Stimulated activated CD8-positive, alpha-beta memory T cell treated with anti-CD3 and anti-CD28 coated beads, Interleukin-7, amount 100 ng/mL, for 48 hours (primary cell): ENCODE measurements around the gene EVI2B.
"Not testable (repeated sequence)": the region's sequence is repeated elsewhere in the genome, so short reads cannot be mapped to it uniquely, and the experiment has no call there.

Experiments used
- DNase-seq, 2 donors: peaks; one replicate each; pipeline ENCODE4 v3.0.0-alpha.2; 2020; ENCODE audit warnings: low read depth in 1 of 2; ENCODE audit errors: extremely low read depth in 1 of 2

The EVI2B gene

DNA sequence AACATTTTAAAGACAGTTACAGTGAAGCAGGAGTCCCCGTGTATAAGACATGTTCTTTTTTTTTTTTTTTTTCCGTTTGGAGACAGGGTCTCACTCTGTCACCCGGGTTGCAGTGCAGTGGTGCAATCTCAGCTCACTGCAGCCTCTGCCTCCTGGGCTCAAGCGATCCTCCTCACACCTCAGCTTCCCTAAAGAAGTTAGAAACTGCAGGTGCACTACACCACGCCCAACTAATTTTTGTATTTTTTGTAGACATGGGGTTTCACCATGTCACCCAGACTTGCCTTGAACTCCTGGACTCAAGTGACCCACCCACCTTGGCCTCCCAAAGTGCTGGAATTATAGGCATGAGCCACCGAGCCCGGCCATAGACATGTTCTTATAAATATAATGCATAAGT, 3.0 kb downstream of the EVI2B start:
- no peak for DNase-seq

DNA sequence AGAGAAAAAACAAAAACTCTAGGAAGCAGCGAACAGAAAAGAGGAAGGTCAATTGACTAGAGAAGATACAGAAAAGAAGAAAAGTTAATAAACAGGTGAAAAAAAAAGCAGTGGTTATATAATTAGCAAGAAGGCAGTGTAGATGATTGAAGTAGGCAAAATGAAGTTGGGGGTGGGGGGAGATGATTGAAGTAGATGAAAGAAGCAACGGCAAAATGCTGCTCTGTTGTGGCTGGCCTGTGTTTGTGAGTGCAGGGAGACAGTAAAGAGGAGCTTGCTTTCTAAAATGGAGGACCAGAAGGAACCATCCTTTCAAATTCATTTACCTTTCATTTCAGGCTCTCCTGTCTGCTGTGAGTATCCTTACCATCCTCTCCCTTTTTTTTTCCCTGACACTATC, 3.6 kb downstream of the EVI2B start:
- no peak for DNase-seq

DNA sequence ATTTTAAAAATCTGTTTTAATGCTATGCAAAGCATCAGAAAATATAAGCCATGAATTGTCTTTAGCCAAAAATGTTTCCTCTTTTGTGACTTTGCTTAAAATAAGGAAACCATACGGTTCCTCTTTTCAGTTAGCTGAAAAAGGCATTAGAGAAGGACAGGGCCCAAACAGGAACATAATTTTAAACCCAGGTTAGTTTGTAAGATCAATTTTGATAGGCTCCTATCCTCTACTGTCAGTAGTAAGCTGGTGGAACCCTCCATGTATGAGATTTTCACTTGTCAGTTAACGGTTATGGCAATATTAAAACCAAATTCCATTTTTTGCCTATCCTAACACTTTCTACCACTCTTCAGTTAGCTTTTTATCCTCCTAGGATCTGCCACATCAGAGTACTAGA, 4.3 kb downstream of the EVI2B start:
- no peak for DNase-seq

DNA sequence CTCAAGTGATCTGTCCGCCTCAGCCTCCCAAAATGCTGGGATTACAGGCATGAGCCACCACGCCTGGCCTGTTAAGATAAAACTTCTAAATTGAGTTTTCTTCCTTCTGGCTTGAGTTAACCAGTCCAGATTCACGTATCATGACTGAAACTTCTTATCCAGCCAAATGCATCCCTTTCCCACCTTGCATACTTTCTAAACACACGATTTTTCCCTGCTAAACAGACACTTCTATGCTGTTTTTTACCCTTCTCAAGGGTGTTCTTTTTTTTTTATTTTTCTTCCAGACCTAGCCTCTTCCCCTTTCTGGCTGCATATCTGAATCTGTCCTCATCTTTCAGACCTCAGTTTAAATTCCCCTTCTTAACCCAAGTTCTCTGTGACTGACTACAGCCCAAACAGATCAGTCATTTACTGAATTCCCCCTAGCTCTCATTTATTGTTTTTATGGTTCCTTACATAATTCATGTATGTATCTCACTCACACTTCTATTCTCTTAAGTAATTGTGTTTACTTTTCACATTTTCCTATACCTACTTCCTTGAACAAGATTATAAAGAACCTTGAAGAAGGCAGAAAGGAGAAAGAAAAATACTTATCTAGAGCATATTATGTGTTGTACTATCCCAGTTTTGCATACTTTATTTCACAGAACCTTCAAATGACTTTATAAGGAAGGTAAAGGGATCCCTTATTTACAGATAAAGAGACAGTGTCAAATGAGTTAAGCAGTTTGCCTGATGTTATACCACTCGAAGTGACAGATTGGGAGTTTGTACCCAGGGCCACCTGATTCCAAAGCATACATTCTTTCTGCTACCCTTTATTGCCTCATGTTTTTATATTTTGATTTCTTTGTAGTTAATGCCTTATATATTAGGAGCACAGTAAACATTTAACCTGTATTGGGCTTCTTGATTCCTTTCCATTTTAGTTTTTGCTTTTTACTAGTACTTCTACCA, 5.2 kb downstream of the EVI2B start:
- DNase-seq: no peak

DNA sequence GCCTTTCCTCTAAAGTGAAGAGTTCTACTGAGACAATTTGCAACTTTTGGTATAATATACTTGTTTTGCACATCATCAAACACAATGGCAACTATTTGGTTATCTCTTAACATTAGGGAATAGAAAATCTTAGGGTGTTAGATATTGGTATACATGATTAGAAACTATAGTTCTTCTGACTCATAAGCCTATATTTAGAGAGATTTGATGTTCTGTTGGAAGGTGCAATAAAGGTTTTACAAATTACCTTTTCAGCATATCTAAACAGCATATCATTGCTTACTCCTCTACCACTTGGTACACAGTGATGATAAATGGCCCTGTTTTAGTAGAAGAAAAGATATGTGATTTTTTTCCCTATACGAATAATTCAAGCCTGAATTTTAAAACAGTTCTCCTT, 6.2 kb downstream of the EVI2B start:
- DNase-seq: no peak

DNA sequence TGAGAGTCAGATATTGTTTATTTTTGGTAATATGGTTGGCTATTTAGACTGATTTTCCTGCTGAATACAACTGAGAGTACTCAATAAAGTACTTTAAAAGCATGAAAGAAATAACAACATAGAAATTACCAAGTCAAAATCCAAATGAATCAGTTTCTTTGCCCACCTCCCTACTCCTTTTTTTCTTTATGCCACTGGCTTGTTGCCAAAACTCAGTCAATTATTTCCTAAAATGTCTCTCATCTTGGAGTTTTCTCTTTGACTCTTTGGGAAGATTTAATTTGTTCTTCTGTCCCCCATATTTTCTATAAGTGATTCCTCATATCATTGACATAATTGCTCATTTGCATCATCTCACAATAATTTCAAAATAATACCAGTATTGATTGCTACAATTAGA, 14.2 kb downstream of the EVI2B start:
- DNase-seq: no peak

DNA sequence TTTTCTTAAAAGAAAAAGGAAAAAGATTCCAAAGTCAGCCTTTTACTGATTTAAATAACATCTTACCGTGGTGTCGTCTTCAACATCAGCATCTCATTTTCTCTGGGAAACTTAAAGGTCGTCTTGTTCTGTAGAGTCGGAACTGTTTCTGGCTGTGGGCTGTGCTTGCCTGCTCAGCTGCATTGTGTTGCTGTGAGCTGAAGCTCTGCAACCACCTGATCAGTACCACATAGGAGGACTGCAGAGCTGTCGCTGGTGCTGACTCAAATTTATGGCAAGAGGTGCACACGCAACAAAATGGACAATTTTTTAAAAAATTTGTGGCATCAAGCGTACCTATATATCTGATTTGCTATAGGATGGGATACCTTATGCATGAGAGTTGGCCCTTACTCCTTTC, 16.8 kb downstream of the EVI2B start, which contains the start of gene OMG:
Gene OMG, minus strand, starts transcription at position 150 of the 400 bp plus-strand sequence. CDS start 908 bp downstream, outside the sequence.
- no peak for DNase-seq

DNA sequence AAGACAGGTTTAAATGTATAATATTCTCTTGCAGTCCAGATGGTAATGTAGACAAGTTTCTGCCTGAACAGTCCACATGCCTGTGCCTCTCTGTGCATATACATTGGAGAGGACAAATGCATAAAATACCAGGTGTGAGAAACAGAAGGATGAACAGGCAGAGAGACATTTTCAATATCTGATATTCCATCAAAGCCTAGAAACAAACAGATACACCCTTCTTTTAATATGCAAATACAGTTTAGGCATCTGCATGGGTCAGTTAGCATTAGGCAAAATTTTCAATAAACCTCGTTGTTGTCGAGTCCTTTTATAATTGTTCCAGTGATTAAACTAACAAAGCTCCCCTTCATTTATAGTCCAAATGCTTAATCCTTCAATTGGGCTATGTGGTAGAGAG, 17.7 kb downstream of the EVI2B start:
- no peak for DNase-seq

DNA sequence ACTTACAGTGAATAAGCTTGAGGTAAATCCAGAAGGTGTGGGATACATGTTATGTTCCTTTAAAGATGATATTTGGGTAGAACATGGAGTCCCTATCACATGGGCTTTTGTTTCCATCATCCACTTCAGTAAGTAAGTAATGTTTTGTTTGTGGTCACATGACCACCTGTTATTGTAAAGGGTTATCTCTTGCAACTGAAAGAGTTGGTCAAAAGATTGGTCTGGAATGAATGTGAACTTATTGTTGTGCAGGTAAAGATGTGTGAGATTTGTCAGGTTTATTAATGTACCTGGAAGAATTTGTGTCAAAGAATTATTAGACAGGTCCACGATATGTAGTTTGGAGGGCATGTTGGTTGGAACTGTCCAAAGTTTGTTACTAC, 18.4 kb downstream of the EVI2B start:
- DNase-seq: no peak

DNA sequence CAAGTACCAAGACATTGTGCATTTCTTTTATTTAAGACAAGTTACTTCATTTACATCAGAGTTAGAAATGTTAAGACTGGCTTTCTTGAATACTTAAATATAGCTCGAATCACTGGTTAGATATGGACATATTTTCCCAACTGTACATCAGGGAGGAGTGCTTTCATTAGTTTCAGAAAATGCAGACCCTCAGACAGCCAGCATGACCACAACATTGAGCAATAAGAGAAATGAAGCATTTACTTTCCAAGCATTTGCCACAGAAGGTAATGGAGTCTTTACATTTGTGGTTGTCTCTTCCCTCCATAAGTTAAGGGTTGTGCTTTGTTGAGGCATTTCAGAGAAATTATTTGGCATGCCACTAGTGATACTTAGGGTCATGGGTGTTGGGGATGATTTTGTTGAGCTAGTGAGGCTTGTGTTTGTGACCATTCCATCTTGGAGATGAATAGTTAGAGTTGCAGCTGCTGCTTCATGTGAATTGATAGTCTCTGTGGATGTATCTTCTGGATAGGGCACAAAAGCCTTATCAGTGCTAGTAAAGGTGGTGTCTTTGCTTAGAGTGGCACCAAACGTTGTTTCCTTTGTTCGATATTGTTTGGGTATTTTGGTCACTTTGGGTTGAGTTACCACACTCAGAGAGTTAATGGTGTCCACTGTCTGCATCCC, 18.9 kb downstream of the EVI2B start:
- DNase-seq: no peak

DNA sequence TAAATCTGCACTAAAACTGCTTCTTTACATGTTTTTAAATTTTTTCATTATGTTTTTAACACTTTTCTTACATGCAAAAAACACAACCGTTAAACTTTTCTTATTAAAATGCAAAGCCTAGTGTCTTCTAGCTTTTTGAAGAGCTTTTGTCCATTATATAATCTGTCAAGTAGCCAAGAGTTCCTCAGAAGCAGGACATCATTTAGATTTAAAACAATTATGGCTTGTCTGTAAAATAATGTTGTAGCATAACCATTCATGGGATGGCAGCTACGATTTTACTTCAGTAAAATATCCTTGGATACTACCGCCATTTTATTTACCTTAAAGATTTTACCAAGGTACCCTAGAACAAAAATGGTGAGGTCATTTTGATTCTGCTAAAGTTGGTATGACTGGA, 19.6 kb downstream of the EVI2B start:
- no peak for DNase-seq

DNA sequence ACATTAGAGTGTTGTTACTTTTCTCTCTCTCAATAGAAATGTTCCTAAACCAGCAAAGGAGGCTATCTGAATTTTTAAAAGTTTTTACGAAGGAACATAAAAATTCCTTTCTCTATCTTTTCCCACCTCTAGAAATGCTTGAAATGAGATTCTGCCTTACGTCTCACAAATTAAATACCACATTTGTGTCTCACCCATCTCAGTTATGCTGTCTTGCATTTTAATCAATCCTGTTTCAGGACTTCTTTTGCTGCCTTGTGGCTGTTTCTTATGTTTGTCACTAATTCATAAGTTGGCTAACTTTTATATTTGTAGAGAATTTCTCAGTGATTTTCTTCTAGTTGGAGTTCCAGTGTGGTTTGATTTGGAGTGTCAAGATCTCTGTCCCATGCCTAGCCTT, 20.3 kb downstream of the EVI2B start:
- DNase-seq: no peak

DNA sequence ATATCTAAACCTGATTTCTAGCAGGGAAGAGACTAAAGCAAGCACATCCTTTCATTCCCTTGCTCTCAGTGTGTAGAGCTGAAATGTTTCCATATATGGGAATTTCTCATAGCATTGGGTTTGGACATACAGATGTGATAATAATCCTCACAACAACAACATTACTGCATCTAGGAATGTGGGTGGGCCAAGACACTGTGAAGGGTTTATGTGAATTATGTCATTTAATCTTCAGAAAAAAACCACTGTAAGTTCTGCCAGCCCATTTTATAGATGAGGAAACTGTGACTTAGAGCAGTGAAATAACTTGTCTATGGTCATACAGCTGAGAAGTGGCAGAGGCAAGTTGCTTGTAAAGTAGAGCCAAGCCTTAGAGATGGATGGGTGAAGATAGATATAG, 22.0 kb downstream of the EVI2B start:
- DNase-seq: no peak

DNA sequence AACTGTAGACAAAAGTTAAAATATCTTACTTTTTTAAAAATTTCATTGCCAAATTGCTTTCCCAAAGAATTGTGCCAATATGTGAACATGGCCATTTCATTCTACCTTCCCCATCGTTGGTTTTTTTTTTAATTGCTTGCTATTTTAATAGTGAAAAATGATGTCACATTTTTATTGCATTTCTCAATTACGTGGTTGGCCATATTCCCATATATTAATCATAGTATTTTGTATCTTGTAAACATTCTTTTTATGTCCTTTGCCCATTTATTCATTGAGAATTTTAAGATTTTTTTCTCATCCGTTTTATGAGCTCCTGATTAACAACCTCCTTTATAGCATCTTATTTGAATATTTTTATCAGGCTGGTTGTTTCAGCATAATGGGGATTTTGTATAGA, 24.1 kb downstream of the EVI2B start:
- DNase-seq: no peak

DNA sequence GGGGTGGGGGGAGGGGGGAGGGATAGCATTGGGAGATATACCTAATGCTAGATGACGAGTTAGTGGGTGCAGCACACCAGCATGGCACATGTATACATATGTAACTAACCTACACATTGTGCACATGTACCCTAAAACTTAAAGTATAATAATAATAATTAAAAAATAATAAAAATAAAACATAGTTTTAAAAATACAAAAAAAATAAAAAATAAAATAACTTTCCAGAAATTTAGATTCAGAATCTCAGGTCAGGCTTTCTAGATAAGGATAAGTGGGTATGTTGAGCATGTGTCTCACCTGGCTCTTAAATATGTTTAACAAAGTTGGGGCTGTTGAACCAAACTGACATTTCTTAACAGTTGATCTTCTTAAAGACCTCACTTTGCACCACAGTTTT, 25.9 kb downstream of the EVI2B start:
- not testable (repeated sequence) for DNase-seq

DNA sequence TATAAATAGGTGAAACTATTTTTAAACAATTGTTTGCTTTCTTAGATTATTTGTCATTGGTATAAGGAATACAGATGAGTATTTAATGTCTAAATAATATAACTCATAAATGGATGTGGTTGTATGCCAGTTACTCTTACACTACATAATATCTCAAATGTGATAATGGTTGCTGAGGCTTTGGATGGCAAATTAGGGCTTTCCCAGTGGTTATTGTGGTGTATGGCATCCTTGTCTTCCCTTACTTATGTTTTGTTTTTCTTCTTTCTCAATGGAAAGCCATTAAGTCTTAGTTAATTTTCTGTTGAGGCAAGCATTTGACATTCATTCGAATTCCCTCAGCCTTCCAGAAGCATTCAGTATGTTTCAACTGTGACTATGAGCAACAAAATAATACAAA, 27.3 kb downstream of the EVI2B start:
- DNase-seq: no peak

DNA sequence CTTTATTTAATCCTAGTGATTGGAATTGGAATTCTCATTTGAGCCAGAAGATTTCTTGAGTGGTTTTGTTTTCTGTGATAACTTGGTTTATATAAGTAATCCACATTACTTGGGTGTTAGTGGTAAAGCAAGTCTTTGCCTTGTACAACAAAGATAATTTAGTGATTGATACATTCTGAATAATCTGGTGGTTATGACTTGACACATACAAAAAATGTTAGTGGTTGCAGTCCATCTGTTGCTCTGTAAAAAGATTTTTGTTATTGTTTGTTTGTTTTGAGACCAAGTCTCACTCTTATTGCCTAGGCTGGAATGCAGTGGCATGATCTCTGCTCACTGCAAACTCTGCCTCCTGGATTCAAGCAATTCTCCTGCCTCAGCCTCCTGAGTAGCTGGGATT, 30.0 kb downstream of the EVI2B start:
- DNase-seq: no peak

DNA sequence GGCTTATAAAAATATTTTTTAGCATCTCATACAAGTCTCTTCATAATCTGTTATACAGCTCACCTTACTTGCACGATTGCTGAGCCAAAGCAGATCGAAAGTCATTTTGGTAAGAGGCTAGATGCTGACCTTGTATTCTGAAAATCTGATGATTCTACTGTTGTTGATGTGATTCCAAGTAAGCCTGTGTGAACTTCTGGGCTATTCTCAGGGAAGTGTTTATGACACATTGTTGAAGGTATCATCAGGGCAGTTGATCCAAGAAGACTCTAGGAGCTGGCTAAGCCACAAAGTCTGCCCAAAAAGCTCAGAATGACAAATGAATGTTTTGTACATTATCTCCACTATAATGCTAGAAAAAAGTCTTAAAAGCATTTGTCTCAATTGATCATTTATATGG, 32.8 kb downstream of the EVI2B start:
- no peak for DNase-seq

DNA sequence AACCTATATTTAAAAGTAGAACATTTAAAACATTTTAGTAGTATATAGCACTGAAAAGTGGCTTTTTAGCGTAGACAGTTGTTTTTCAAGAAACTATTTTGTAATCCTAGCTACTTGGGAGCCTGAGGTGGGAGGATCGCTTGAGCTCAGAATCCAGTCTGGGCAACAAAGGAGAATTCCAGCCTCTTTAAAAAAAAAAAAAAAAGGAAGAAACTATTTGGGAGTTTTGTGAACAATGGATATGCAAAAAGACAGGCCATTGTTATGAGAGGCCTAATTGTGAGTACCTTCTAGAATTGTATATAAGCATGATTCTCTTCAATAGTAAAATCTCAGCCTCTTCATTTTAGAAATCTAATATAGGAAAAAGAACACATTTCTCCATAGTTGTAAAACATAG, 34.5 kb downstream of the EVI2B start:
- DNase-seq: no peak

DNA sequence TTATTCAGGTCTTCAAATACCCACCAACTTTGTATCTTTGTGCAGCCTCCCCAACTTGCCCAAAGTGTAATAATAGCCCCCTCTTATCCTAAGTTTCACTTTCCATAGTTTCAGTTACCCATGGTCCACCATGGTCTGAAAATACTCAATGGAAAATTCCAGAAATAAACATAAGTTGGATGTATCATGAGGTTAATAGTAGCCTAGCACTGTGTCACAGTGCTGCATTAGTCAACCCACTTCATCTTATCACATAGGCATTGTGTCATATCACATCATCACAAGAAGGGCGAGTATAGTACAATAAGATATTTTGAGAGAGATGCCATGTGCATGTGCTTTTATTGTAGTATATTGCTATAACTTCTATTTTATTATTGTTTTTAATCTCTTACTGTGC, 38.7 kb downstream of the EVI2B start:
- no peak for DNase-seq

DNA sequence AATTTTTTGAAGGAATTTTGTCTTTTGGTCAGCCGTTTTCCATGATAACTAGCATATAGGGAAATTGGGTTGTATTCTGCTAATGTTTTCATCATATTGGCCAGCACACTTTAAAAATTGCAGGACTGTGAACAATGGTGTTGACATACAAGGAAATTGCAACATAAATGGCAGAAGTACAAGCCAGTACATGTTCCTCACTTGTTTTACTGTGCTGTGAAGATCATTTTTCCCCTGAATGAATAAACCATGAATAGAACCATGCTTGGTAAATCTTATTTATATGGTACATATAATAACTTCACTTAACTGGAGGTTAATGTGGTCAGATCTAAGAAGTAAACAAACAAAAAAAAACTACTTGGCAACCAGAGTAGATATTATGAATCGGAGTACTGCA, 39.6 kb downstream of the EVI2B start:
- DNase-seq: no peak

DNA sequence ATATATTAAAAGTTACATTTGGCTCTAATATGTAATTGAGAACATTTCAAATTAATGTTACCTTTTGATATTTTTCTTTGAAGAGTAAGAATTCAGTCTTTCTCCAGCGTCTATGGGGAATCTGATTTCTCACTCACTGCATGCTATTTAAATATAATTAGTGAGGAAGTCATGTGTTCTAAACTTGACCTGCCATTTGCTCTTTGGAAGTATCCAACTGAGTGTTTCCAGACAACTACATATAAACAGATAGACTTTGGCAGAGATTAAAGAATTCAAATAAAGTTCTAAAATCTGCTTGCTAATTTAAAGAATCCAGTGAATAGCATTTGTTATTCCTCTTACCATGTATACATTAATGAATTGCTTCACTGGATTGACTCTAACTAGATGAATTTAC, 40.3 kb downstream of the EVI2B start:
- no peak for DNase-seq
